ENCODE results near the gene PXK. TPM values are rescaled to one million over a fixed set of nuclear protein-coding genes. Genes with fewer than 3 reads are reported as not detected.

Gene PXK
- total RNA-seq, 4 donors from 2014 or later, result 28.2 to 35.3 (median 30.3) TPM

- no peak for DNase-seq (ENCODE audit: extremely low spot score)
- Histone ChIP-seq H3K27me3 (no peaks in the 10 kb centered on the region), H3K4me3 (no peak overlapping the region), H3K9me3 (no peaks in the 10 kb centered on the region), H3K36me3 (peaks cover 0 to 49% (median 28%) of the 10 kb centered on the region in 4 donors), H3K4me1 (peaks cover 25 to 31% (median 27%) of the 10 kb centered on the region in 4 donors), H3K27ac (replicated peaks in 1 of 4) (no peak overlapping the region)
- intact Hi-C loops (cut with DNase I), result loop anchor here (5.0 to 10.0 kb wide), 2 partner anchors 94 to 231 kb away; no protein-coding TSS in a partner anchor
- TF ChIP-seq EP300 (IDR thresholded peaks at IDR 0.05), result no peak
- TF ChIP-seq POLR2A (IDR thresholded peaks at IDR 0.05; ENCODE audit: low read depth), result no peak
- TF ChIP-seq POLR2AphosphoS5 (IDR thresholded peaks at IDR 0.05), result no peak
- TF ChIP-seq CTCF (IDR thresholded peaks at IDR 0.05), result no peak
- WGBS, result 88% methylated on average over 2 of the region's 2 CpGs
Observed at GRCh38 chr3:58416191-58416590, 83.5 kb downstream of the PXK start.

- Histone ChIP-seq H3K9me3 (no peaks in the 10 kb centered on the region), H3K36me3 (peaks cover 0 to 49% (median 29%) of the 10 kb centered on the region in 4 donors), H3K4me3 (no peak overlapping the region), H3K4me1 (peaks cover 25 to 35% (median 29%) of the 10 kb centered on the region in 4 donors), H3K27me3 (no peaks in the 10 kb centered on the region), H3K27ac (replicated peaks in 1 of 4) (no peak overlapping the region)
- 88% methylated on average over 2 of the region's 2 CpGs for WGBS
- intact Hi-C loops (cut with DNase I), result loop anchor here (5.0 to 10.0 kb wide), 2 partner anchors 95 to 232 kb away; no protein-coding TSS in a partner anchor
- DNase-seq (ENCODE audit: extremely low spot score), result no peak
- TF ChIP-seq POLR2A (IDR thresholded peaks at IDR 0.05; ENCODE audit: low read depth) (no peak), POLR2AphosphoS5 (IDR thresholded peaks at IDR 0.05) (no peak), EP300 (IDR thresholded peaks at IDR 0.05) (no peak), CTCF (IDR thresholded peaks at IDR 0.05) (no peak)
Observed at GRCh38 chr3:58417075-58417474, 84.4 kb downstream of the PXK start.

- 91% methylated on average over 6 of the region's 6 CpGs for WGBS
- H3K4me3 ChIP-seq, result no peak overlapping the region
- no peaks in the 10 kb centered on the region for H3K27me3 ChIP-seq
- no peak overlapping the region for H3K27ac ChIP-seq (replicated peaks in 1 of 4)
- DNase-seq (ENCODE audit: extremely low spot score), result no peak
- TF ChIP-seq EP300 (IDR thresholded peaks at IDR 0.05) (no peak), CTCF (IDR thresholded peaks at IDR 0.05) (no peak), POLR2AphosphoS5 (IDR thresholded peaks at IDR 0.05) (no peak), POLR2A (IDR thresholded peaks at IDR 0.05; ENCODE audit: low read depth) (no peak)
- H3K9me3 ChIP-seq, result no peaks in the 10 kb centered on the region
- intact Hi-C loops (cut with DNase I), result loop anchor here (5.0 to 10.0 kb wide), 2 partner anchors 96 to 233 kb away; no protein-coding TSS in a partner anchor
- peaks cover 0 to 48% (median 28%) of the 10 kb centered on the region in 4 donors for H3K36me3 ChIP-seq
- peaks cover 31 to 45% (median 40%) of the 10 kb centered on the region in 4 donors for H3K4me1 ChIP-seq
Observed at GRCh38 chr3:58418227-58418626, 85.5 kb downstream of the PXK start.

- intact Hi-C loops (cut with DNase I), result loop anchor here (5.0 to 10.0 kb wide), 2 partner anchors 98 to 235 kb away; no protein-coding TSS in a partner anchor
- Histone ChIP-seq H3K4me1 (peaks cover 26 to 48% (median 39%) of the 10 kb centered on the region in 4 donors), H3K27ac (replicated peaks in 1 of 4) (peak overlapping the region; percentile 55 to 75 (median 64)), H3K36me3 (peaks cover 0 to 61% (median 45%) of the 10 kb centered on the region in 4 donors), H3K27me3 (no peaks in the 10 kb centered on the region), H3K9me3 (no peaks in the 10 kb centered on the region), H3K4me3 (no peak overlapping the region)
- WGBS, result 63% methylated on average over 7 of the region's 7 CpGs
- DNase-seq (ENCODE audit: extremely low spot score), result no peak
- TF ChIP-seq POLR2AphosphoS5 (IDR thresholded peaks at IDR 0.05) (peak in 1 of 2 donors; percentile 9), POLR2A (IDR thresholded peaks at IDR 0.05; ENCODE audit: low read depth) (no peak)
Observed at GRCh38 chr3:58419780-58420507, 87.3 kb downstream of the PXK start.

GRCh38 chr3:58421004-58421403, 88.3 kb downstream of the PXK start:
- Histone ChIP-seq H3K27ac (replicated peaks in 1 of 4) (no peak overlapping the region), H3K36me3 (peaks cover 0 to 61% (median 53%) of the 10 kb centered on the region in 4 donors), H3K4me3 (no peak overlapping the region), H3K4me1 (peaks cover 25 to 49% (median 42%) of the 10 kb centered on the region in 4 donors), H3K9me3 (no peaks in the 10 kb centered on the region), H3K27me3 (no peaks in the 10 kb centered on the region)
- 91% methylated on average over 7 of the region's 7 CpGs for WGBS
- DNase-seq (ENCODE audit: extremely low spot score), result no peak
- TF ChIP-seq EP300 (IDR thresholded peaks at IDR 0.05) (no peak), POLR2A (IDR thresholded peaks at IDR 0.05; ENCODE audit: low read depth) (no peak), CTCF (IDR thresholded peaks at IDR 0.05) (no peak), POLR2AphosphoS5 (IDR thresholded peaks at IDR 0.05) (no peak)
- intact Hi-C loops (cut with DNase I), result no loop called here
